ACHN (cell line): ENCODE data around the gene LRRC46.
A peak's percentile ranks its signal among the peaks of the same experiment; 100 is the strongest.

Experiments
- DNase-seq: peaks from one replicate; pipeline ENCODE4 v3.0.0-alpha.2; 2015
- in situ Hi-C: cut with HindIII; loops from 2 replicates; pipeline ENCODE4 v1.10.0; 2017; ENCODE audit warnings: low sequenced_read_pairs, low pct_ligation_motif_present, low pct_unique_long_range_greater_than_20kb

The LRRC46 gene

GRCh38 chr17:47821424-47822391, 9.8 kb upstream of the LRRC46 start, which contains the start of gene OSBPL7:
Gene OSBPL7 (minus strand): TSS chr17:47821794. CDS start chr17:47820278, 1,516 bp downstream.
- peak; percentile 93 for DNase-seq
- in situ Hi-C loops, result no loop called here

DNA sequence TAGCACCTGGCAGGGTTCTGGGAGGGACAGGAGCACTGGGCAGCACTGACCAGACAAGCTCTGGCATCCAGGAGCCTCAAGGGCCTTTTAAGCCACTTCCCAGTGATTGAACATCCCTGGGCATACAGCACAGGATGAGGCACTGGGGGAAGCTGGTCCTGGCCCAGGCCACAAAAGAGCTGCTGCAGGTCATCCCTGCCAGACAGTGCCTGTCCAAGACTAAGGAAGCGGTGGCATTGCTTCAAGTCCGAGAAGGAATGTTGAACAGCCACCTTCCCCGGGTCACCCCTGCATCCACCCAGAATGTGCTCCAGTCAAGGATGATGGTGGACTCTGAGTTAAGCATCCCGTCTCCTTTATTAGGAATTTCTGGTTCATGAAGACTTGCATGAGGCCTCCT, 8.7 kb upstream of the LRRC46 start:
- DNase-seq, result no peak
- in situ Hi-C loops, result no loop called here

DNA sequence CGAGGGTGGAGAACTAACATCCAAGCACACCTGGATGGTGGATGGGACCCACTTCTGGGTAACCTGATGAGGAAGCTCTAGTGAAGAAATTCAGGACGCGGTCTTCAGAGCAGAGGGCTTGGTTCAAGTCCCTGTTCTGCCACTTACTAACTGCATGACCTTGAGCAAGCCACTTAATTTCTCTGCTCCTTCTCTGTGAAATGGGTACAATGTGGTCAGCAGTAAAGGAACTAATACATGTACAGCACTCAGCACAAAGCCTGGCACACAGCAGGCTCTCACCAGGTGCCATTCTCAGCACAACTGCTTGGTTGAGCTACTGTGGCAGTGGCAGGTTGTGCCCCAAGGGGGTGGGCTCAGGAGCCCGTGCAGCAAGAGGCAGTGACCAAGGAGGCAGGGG, 8.0 kb upstream of the LRRC46 start:
- in situ Hi-C loops, result no loop called here
- no peak for DNase-seq

DNA sequence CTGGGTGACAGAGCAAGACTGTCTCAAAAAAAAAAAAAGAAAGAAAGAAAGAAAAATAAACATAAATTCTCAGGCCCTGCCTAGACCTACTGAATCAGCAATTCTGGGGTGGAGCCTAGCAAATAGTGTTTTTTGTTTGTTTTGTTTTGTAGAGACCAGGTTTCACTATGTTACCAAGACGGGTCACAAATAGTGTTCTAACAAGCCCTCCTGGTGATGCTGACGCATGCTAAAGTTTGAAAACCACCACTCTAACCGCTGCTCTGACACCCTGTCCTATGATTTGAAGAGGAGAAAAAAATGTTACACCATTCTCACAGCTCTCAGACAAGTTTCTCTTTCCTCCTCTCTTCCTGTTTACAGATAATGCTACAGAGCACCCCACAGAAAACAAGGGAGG, 1.6 kb upstream of the LRRC46 start:
- in situ Hi-C loops, result no loop called here
- DNase-seq, result no peak

- DNase-seq, result no peak
- in situ Hi-C loops, result no loop called here
Measured at GRCh38 chr17:47830396-47831002, 971 bp upstream of the LRRC46 start.

GRCh38 chr17:47831934-47832327, 461 bp downstream of the LRRC46 start:
- no peak for DNase-seq
- in situ Hi-C loops, result no loop called here

- no peak for DNase-seq
- in situ Hi-C loops, result no loop called here
Measured at GRCh38 chr17:47834756-47835155, 3.3 kb downstream of the LRRC46 start.

GRCh38 chr17:47836601-47837000, 5.1 kb downstream of the LRRC46 start:
- in situ Hi-C loops, result no loop called here
- DNase-seq, result no peak

GRCh38 chr17:47837401-47838039, 6.0 kb downstream of the LRRC46 start:
- no peak for DNase-seq
- in situ Hi-C loops, result no loop called here

DNA sequence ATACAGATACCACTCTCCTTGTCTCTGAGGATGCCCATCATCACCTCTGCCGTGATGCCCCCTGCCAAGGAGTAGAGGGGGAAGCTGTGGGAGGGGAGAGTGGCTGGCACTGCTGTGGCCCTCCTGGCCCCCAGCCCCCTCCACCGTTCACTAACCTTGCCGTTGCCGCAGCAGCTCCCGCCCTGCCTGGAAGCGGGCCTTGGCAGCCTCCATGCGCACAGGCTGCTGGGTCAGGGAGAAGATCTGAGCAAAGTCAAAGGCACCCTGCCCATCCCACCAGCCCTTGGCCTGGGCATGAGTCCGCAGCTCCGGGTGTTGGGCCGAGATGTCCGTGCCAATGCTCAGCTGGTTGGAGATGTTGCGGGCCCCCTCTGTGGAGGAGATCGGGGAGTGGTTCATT, 7.2 kb downstream of the LRRC46 start:
- no peak for DNase-seq
- in situ Hi-C loops, result no loop called here

DNA sequence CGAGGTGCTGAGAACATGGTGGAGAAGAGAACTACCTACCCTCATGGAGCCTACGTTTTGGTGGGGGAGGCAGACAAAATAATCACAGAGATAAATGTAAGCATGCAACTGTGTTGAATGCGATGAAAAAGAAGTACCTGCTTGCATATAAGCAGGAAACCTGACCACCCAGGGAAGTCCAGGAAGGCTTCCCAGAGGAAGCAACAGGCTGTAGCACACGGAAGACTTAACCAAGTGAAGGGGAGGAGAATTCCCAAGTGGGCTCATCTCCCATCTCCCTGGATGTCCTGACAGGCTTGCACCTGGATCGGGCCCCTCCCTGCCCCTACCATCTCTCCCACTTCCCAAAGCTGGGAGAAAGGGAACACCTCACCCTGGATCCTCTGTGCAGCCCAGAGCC, 7.6 kb downstream of the LRRC46 start:
- in situ Hi-C loops, result no loop called here

DNA sequence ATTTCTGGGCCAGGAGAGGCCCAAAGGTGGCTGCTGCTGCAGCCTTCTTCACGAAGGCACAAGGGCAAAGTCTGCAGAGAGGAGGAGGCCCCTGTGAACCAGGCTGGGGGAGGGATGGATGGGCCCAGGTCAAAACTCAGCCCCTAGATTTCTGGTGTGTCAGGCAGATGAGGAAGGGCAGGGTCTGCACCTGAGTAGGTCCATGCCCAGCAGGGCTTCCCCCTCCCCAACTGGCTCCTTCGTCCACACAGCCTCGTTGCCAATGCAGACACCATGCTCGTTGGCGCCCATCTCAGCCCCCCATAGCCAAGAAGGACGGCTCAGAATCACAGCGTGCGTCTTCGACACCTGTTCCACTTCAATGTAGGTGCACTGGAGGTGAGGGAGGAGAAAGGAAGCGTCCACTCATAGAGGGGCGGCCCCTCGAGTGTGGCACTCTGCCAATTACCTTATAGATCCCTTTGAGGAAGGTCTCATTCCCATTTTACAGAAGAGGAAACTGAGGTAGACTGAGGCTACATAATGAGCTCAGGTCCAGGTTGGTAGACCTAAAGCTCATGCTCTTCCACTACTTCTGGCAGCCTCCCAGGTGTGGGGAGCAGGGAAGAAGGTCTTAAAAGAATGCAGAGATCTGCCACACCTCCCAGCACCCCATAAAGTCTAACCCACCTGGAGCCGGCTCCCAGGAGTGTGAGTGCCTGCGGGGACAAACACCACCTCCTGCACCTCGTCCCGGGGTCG, 8.7 kb downstream of the LRRC46 start:
- DNase-seq, result no peak
- in situ Hi-C loops, result no loop called here

More for the DNA sequence above, 7.6 kb downstream of the LRRC46 start:
- DNase-seq, result no peak

DNA sequence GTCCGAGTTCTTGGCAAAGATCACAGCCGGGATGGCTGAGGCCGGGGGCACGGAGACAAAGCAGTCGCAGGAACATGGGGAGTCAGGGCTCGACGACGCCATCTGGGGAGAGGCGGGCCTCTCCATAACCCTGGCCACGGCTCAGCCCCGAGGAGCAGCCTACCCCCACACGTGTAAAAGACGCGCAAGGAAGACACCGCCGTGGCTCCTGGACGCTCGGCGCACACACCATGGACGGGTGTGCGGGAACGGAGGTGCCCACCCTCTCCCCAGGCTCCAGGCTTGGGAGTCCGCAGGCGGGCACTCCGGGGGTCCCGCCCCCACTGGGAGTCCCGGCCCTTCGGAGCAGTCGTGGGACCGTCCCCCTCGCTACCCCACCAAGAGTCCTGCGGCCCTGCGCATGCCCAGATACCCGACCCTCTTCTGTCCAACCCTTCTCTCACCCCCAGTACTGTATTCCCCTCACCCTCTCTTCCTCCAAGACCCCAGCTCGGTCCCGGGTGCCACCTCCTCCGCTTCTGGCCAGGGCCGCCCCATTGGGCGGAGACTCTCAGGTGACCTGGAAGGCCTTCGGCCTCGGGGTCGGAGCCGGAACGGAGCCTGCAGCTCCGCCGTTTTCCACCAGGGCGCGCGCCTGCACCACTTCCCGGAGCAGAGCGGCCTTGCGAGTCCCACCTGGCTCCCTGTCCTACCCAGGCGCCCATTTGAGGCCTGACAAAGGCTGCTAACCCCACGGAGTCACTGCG, 9.4 kb downstream of the LRRC46 start, which contains the start of gene SCRN2:
Gene SCRN2 (minus strand): TSS at position 532 of the 746 bp plus-strand sequence. CDS start 430 bp downstream, at position 102.
- DNase-seq, result peak; percentile 90
- in situ Hi-C loops, result no loop called here

GRCh38 chr17:47841488-47842291, 10.2 kb downstream of the LRRC46 start:
- DNase-seq, result no peak
- in situ Hi-C loops, result no loop called here

DNA sequence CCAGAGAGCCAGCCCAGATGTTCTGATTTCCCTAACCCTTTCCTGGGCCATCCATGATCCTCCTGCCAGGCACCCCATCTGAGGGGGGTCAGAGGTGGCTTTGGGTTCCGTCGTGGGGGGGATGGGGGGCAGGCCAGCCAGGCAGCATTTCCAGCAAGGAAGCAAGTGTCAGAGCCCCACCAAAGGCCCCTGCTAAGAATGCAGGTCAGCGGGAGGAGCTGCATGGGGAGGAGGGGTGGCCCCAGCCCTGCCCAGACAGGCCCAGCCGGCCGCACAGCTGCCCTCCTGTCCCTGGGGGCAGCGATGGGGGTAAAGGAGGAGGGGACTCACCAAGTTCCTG, 11.9 kb downstream of the LRRC46 start:
- in situ Hi-C loops, result no loop called here
- no peak for DNase-seq

- in situ Hi-C loops, result no loop called here
- DNase-seq, result no peak
Measured at GRCh38 chr17:47844227-47844626, 12.8 kb downstream of the LRRC46 start.
